ENCODE measurements around the gene C12orf75.
"Not testable (repeated sequence)": the region's sequence is repeated elsewhere in the genome, so short reads cannot be mapped to it uniquely, and the experiment has no call there.

Gene C12orf75

DNA sequence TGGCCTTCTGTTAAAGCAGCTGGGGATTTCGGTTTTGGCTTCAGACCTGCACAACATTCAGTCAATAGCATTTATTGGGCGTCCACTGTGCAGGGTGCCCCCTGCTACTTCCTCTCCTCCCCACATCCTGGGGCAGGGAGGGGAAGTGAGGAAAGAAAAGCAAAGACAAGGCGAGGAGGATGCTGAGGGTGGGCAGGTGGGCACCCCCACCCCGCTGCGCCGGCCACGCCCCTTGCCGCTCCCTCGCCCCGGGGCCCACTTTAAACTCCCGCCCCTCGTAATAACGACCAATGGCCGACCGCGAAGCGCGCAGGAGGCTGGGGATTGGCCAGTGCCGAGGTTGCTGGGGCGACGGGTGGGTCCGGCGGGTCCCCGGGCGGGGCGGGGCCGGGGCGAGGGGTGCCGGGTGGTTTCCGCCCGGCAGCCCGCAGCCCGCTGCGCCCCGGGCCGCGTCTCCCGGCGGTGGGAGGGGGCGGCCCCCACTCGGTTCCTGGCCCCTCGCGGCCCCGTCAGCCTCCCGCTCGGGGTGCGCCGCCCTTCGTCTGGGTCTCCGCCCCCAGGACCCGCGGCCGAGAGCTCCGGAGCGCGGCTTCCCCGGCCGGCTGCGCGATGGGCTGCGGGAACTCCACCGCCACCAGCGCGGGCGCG, at the start of gene C12orf75:
C12orf75 (plus strand) TSS at position 409 of the 648 bp plus-strand sequence; CDS start at position 610, 201 bp downstream.
- peak; percentile 65 for DNase-seq

DNA sequence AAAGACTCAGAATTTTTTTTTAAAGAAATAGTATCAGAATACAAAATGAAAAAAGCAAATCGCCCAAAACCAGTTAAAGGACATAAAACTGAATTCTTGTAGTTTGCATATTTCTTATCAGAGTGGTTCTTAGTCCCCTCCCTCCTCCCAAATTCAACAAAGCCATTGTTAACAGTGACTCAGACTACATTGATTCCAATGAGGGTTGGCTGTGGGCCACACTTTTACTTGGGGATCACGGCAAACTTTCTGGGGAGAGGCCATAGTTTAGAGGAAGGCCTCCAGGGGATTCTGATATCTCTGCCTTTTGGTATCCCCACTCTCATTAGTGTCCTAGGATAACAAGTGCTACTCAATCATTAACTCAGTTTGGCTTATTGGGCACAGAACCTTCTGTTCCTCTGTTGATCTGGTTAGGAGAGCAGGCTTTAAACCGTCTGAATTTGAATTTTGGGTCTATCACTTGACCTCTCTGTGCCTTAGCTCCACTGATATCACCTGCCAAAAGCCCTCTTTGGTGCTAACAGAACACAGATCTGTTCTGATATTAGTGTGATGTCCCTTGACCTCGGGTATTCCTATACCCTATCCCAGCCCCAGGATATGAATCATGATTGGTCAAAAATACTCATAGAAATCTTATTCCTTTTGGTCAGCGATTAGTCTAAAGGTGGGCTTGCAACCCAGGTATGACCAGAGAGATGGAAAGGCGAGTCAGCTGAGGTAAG, 49.4 kb upstream of the C12orf75 start:
- no peak for DNase-seq

DNA sequence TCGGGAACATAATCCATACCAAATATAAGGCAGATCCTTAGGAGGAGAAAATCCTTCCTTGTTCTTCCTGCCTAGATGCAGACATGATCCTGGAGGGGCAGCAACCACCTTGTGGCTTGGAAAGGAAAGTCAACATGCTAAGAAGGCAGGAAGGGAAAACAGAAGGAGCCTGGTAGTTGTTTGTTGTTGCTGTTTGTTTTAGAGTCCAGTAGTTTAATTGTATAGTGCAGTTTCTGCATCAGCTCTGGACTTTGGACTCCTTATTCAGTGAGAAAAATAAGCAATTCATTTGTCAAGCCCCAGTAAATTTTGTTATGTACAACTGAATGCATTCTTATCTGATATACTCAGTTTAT, 48.8 kb upstream of the C12orf75 start:
- no peak for DNase-seq

DNA sequence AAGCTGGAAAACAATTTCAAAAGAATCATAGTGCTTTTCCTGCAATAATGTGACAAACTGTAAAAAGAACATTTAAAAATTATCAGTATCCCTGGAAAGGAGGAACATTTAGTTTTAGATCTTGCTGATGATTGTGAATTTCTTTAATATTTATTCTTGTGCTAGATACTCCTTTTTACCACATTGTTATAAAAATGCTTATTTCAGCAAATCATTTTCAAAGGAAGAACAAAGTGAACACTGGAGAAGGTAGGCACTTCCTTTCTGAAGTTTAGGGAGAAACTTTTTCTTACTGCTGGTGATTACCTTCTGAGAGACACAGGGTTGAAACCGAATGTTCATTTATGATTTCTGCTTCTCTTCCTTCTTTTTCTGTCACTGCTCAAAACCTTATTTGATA, 45.1 kb upstream of the C12orf75 start:
- no peak for DNase-seq

DNA sequence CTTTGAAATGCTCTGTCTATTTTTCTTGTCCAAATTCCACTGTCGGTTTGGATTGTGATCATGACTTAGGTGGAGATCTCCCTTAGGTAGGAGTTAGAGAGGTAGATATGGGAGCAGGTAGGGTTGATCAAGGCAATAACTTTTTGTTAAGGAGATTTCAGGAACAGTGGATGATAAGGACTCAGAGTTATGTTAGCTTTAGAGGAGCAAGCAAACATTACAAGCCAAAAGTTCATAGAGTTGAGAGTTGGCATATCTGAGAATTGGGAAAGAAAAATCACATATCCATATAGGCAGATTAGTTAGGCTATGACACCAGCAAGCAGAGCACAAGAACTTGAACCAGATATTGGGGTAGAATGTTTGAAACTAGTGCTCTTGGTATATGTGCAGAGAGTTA, 43.1 kb upstream of the C12orf75 start:
- DNase-seq, result no peak

DNA sequence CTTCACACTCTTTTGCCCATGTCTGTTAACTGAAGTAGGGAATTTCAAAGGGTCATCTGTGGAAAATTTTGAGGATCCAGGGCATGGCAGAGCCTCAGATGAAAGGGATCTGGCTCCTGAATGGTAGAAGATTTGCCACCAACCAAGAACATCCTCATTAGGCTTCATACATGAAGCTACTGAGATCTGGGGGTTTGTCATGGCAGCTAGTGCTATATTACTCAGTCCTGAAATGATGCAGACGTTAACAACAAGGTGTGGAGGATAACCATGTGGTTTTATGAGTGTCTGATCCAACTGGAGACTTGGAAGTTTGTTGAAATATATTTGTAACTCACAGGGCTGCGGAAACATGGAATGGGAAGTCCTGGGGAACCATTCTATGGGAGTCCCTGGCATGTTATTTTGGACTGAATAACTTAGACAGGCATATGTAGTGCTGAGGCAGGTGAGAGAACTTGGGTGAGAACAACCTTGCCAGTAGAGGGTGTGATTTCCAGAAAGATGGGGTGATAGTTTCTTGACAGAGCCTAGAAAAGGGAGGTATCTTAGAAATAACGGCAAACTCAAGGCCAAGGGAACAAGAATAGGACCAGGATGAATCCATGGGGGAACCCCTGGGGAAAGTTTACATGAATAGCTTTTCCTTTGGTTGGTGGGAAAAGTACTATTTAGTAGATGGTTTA, 42.0 kb upstream of the C12orf75 start:
- DNase-seq, result no peak

DNA sequence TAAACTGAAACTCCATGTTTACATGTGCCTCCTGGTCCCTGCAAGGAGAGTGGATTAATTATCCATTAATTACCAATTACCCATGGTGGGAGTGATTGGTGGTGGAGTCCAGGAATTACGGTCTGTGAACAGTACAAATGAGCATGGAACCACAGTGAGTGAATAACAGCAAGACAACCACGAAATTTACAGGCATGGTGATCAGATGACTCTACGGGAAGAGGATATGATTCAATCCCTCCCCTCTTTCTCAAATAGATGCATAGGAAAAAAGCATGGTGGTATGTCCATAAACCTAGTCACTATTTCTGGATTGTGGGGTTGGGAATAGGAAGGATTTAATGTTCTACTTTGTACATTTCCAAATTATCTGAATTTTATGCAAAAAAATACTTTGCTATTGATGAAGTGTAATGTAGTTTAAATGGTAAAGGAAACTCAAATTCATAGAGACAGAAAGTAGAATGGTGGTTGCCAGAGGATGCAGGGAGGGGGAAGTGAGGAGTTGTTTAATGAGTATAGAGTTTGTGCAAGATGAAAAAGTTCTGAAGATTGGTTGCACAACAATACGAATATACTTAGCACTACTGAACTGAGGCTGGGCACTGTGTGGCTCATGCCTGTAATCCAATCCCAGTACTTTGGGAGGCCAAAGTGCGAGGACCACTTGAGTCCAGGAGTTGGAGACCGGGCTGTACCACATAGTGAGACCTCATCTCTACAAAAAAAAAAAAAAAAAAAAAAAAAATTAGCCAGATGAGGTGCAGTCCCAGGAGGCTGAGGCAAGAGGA, 41.2 kb upstream of the C12orf75 start:
- DNase-seq, result no peak

DNA sequence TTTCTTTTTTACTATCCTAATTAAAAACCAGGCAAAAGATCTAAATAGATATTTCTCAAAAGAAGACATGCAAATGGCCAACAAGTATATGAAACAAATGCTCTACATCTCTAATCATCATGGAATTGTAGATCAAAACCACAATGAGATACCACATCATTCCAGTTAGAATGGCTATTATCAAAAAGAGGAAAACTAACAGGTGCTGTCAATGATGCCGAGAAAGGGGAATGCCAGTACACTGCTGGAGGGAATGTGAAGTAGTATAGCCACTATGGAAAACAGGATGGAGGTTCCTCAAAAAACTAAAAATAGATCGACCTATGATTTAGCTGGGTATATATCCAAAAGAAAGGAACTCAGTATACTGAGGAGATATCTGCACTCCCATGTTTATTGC, 39.0 kb upstream of the C12orf75 start:
- DNase-seq, result no peak

DNA sequence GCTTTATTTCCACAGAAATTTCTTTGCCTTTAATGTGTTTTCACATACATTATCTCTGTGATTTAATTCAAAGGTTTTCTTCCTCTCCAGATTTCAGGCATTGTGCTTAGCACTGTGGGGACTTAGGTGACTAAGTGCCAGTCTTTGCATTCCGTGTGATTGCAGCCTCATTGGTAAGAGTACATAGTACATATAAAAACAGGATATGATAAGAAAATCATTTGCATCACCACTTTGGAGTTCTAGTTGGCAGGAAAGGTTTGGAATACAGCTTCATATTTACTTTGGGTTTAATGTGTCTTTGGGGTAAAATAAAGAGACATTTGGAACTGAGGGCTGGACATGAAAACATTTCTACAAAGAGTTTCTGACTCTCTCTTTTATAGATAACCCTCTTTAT, 37.8 kb upstream of the C12orf75 start:
- no peak for DNase-seq

DNA sequence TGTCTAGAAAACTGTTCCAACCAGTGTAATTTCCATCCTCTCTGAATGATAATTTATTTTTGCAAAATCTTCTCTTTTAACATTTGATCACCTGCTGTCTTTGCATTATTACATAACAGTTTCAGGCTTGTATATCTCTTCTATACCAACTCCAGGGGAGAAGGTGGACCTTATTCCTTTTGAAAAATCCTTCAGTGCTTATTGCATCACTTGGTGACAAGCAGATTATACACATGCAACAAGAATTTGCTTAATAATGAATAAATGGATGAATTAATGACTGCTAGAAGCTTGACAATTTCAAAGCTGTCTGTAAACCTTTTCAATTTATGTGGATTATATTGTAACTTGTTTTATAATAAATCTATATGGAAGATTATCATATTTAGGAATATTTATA, 37.3 kb upstream of the C12orf75 start:
- DNase-seq, result no peak

DNA sequence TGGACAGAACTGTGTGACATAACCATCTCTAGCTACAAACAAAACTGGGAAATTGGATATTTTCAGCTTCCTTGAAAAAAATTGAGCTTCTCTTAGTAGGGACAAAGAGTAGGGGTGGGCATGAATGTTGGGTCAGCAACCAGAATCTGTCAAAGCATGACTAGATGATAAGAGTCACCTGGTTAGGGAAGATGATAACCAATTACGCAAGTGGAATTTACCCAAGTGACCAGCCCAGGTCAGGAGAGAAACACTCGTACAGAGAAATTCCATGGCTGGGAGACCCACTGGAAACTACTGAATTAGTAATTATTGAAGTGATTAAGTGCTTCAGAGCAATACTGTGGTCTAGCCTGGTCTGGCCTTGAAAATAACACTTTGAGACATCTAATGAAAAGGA, 36.3 kb upstream of the C12orf75 start:
- no peak for DNase-seq

DNA sequence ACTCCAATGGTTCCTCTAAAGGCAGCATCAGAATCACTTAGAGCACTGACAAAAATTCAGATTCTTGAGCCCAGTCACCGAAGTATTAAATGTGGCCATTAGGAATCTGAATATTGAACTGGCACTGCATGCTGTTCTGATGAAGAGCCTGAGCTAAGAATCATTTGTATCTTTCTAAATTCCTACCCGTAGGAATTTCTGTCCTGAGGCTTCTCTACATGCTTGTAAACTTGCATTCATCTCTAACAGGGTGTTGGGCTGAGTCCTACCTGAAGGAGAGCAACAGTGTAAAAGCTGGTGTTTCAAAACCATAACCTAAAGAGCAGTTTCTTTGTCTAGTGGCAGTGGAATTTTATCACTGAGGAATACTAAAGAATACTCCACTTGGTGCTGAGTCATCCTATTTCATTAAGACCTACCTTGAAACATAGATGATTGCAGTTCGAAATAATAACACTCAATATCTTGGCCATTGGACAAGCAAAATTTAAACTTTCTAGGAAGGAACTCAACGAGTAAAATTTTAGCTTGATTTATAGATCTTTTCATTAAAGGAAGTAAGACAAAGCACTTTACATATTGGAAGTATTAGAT, 35.5 kb upstream of the C12orf75 start:
- no peak for DNase-seq

DNA sequence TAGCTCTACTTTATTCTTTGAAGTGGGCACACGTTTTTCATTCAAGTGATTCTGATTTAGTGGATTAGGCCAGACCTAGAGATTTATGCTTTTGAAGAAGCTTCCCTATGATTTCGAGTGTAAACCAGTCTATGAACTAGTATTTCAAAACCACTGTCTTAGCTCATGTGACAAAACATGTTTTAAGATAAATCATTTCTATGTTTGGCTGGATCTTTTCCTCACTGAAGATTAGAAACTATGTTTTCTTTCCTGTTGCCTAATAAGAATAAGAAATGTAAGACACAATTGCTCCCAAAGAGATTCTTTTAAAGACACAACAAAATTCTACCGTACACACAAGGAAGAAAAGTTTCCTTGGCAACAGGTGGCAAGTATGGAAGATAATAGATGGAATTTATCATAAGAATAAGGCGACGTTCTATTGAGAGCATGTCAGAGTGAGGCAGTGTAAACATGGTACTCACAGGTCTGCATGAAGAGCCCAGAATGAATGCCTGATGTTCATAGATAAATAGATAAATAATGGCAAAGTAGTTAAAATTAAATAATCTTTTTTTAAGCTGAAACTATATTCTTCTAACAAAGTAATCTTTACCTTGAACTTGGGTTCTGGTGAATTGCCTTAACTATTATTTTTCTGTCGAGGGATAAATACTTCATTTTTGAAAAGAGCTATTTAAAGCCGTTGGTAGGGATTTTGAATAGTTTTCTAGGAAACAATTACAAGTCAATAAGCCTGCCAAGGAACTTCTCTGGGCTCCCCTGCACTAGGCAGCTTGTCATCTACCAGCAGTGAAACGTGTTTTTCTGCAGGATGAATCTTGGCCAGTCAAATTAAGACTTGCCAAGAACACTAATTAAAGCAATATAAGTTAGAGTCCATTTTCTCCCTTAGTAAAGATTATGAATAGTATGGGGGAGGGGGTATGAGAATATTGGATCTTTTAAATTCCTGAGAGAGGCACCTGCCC, 34.1 kb upstream of the C12orf75 start:
- DNase-seq, result no peak

DNA sequence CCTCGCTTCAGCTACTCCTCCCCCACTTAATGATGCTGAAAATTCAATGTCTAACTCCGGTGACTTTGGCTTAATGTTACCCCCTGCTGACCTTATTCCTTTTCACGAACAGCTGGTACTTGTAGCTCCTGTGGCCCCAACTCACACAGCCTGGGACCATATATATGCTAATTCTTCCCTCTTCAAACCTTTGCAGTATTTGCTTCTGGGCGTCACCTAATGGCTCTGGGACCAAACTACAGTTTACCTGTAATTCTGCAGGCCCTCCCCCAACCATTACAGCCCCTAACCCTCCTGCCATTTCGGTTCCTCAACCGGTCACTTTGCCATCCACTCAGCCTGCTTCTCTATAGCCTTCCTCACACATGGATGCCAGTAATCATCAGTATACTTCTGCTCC, 29.6 kb upstream of the C12orf75 start:
- no peak for DNase-seq

DNA sequence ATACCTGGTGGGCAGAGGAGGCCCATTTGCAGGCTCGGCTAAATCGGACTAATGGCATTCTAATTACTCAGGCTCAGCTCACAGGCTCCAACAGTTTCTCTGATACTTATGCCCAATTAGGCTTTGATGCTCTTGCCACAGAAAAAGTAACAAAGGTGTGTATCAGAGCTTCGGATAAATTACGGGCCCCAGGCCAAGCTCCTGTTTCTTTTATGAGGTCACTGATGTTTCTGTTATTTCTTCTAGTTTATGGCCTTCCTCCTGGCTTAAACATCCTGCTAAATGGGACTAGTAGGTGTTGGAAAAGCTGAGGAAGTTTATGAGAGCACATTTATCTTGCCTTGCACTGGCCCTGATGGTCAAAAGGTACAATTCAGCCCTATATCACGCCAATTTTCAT, 28.8 kb upstream of the C12orf75 start:
- DNase-seq, result no peak

DNA sequence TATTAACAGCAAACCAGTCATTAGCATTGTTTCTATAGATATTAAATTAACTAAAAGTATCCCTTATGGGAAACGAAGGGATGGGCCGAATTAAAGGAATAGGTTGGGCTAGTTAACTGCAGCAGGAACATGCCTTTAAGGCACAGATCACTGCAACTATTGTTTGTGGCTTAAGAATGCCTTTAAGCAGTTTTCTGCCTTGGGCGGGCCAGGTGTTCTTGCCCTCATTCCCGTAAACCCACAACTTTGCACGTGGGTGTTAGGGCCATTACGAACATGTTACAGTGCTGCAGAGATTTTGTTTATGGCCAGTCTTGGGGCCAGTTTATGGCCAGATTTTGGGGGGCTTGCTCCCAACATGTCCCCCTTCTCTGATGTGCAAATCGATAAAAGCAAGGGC, 27.5 kb upstream of the C12orf75 start:
- not testable (repeated sequence) for DNase-seq

DNA sequence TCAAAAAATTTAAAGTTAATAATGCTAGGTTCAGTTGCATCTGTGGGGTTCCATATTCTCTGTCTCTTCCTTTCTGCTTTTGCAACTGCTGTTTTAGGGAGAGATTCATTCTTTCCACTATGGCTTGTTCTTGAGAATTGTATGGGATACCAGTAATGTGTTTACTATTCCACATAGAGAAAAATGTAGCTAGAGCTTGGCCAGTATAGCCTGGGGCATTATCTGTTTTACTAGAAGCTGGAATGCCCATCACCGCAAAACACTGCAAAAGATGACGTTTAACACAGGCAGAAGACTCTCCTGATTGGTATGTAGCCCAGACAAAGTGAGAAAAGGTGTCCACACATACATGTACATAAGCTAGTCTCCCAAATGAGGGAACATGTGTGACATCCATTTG, 25.9 kb upstream of the C12orf75 start:
- not testable (repeated sequence) for DNase-seq

DNA sequence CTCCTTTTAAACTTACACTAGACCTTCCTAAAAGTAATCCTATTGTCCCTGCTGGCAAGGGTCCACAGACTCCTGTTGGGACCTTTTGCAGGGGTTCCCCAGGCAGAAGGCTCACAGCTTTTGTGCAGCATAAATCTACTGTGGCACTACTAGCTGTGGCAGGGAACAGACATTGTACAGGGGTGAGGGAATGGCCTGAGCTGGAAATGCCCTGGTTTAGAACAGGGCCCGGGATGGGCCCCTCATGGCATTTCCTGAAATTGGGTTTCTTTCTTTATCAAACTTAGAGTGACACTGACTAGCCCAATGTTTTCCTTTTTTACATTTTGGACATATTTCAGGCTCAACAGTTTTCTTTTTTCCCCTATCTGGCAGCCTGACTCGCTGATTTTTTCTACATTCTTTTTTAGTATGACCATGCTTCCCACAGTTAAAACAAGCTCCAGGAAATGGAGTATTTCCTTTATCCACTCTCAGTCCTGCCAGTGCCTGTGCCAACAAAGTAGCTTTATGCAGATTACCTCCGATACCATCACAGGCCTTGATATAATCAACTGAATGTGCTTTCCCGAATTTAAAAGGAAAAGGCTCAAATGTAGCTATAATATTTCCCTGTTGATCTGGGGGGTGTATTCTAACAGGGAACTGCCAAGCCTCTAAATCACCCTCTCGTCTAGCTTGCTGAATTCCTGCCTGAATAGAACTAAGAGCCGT, 22.7 kb upstream of the C12orf75 start:
- not testable (repeated sequence) for DNase-seq

DNA sequence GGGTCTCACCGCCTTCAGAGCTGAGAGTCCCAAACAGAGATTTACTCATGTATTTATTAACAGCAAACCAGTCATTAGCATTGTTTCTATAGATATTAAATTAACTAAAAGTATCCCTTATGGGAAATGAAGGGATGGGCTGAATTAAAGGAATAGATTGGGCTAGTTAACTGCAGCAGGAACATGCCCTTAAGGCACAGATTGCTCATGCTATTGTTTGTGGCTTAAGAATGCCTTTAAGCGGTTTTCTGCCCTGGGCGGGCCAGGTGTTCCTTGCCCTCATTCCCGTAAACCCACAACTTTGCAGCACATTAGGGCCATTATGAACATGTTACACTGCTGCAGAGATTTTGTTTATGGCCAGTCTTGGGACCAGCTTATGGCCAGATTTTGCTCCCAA, 21.7 kb upstream of the C12orf75 start:
- DNase-seq, result not testable (repeated sequence)

DNA sequence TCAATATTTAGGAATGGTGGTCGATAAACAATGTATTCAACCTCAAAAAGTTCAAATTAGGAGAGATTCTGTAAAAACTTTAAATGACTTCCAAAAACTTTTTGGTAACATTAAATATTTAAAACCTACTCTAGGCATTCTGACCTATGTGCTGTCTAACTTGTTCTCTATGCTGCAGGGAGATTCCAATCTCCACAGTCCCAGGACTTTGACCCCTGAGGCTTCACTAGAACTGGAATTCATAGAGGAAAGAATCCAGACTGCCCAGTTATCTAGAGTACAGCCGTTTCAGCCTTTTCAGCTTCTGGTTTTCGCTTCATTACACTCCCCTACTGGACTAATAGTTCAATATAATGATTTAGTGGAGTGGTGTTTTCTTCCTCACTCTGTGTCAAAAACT, 21.1 kb upstream of the C12orf75 start:
- not testable (repeated sequence) for DNase-seq

DNA sequence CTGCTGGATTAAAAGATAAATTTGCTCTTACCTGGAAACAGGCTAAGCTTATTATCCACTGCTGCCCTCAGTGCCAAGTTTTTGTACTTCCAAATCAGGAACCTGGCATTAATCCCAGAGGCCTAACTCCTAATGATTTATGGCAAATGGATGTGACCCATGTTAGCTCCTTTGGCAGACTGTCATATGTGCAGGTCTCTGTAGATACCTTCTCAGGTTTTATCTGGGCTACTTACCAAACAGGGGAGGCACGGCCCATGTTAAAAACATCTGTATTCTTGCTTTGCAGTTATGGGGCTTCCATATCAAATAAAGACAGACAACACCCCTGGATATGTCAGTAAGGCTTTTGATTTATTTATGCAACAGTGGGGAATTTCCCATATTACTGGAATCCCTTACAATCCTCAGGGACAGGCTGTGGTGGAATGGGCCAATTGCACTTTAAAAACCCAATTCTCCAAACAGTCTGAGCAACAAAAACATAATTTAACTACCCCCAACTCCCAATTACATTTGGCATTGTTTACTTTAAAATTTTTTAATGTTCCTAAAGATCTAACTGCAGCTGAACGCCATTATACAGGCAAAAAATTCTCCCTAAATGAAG, 19.9 kb upstream of the C12orf75 start:
- not testable (repeated sequence) for DNase-seq

Data from NCI-H2029 (cell line).